WTC11 (cell line): Measurements from ENCODE around the gene SUPT4H1. TPM values are rescaled to one million over a fixed set of nuclear protein-coding genes. Genes with fewer than 3 reads are reported as not detected.

Experiments
- ATAC-seq: fragments of 200-7000 bp; cut with Tn5 transposase; 2 replicates; pipeline ENCODE4 v1.10.0; 2021; ENCODE audit warnings: mild to moderate bottlenecking, moderate library complexity
- CTCF ChIA-PET: fragments of 300-600 bp; sonication (Branson Sonifier 250); formaldehyde crosslinking; loops from one replicate; lab custom pipeline; 2021; ENCODE audit warnings: antibody characterized with exemption; lab: Charles Lee
- POLR2A ChIA-PET: fragments of 350-600 bp; sonication (Branson Sonifier 250); formaldehyde crosslinking; loops from one replicate; lab custom pipeline; 2021; ENCODE audit warnings: antibody characterized with exemption; lab: Charles Lee
- DNase-seq: peaks from one replicate; pipeline ENCODE4 v3.0.0; 2021; ENCODE audit warnings: low spot score
- H3K27ac Mint-ChIP-seq: 2 replicates; pipeline ENCODE4 v1.8.0; 2021; ENCODE audit warnings: mixed read lengths
- H3K27me3 Mint-ChIP-seq: 2 replicates; pipeline ENCODE4 v1.8.0; 2021; ENCODE audit warnings: low read depth, mild to moderate bottlenecking, moderate library complexity, mixed read lengths
- H3K36me3 Mint-ChIP-seq: 2 replicates; pipeline ENCODE4 v1.8.0; 2021; ENCODE audit warnings: mixed read lengths
- H3K4me1 Mint-ChIP-seq: 2 replicates; pipeline ENCODE4 v1.8.0; 2022; ENCODE audit warnings: mixed read lengths
- H3K4me3 Mint-ChIP-seq: 2 replicates; pipeline ENCODE4 v1.8.0; 2021; ENCODE audit warnings: mild to moderate bottlenecking, moderate library complexity, mixed read lengths
- H3K9me3 Mint-ChIP-seq: 2 replicates; pipeline ENCODE4 v1.8.0; 2021; ENCODE audit warnings: mixed read lengths
- ATF1 ChIP-seq: sonication (generic); formaldehyde crosslinking; IDR thresholded peaks from 2 replicates; pipeline ENCODE4 v1.8.1; 2023; ENCODE audit warnings: mild to moderate bottlenecking, moderate library complexity, missing genetic modification reagents
- CBFB ChIP-seq: sonication (generic); formaldehyde crosslinking; IDR thresholded peaks from 2 replicates; pipeline ENCODE4 v1.8.1; 2022; ENCODE audit warnings: mild to moderate bottlenecking, low read depth, missing genetic modification reagents
- CREB1 ChIP-seq: sonication (generic); formaldehyde crosslinking; IDR thresholded peaks from 2 replicates; pipeline ENCODE4 v1.8.0; 2023; ENCODE audit warnings: mild to moderate bottlenecking, missing genetic modification reagents
- CREM ChIP-seq: sonication (generic); formaldehyde crosslinking; IDR thresholded peaks from 2 replicates; pipeline ENCODE4 v1.8.1; 2022; ENCODE audit warnings: mild to moderate bottlenecking, missing genetic modification reagents, moderate library complexity
- ESRRA ChIP-seq: sonication (generic); formaldehyde crosslinking; IDR thresholded peaks from 2 replicates; pipeline ENCODE4 v1.8.1; 2022; ENCODE audit warnings: mild to moderate bottlenecking, missing genetic modification reagents, borderline replicate concordance
- FOXJ3 ChIP-seq: sonication (generic); formaldehyde crosslinking; IDR thresholded peaks from 2 replicates; pipeline ENCODE4 v1.9.0; 2021; ENCODE audit warnings: missing genetic modification reagents, mild to moderate bottlenecking, borderline replicate concordance
- FOXK1 ChIP-seq: sonication (generic); formaldehyde crosslinking; IDR thresholded peaks from 2 replicates; pipeline ENCODE4 v1.8.0; 2022; ENCODE audit warnings: mild to moderate bottlenecking, moderate library complexity, missing genetic modification reagents
- FOXP1 ChIP-seq: sonication (generic); formaldehyde crosslinking; IDR thresholded peaks from 2 replicates; pipeline ENCODE4 v1.8.0; 2022; ENCODE audit warnings: missing genetic modification reagents, mild to moderate bottlenecking, moderate library complexity, borderline replicate concordance
- IRF2 ChIP-seq: sonication (generic); formaldehyde crosslinking; IDR thresholded peaks from 2 replicates; pipeline ENCODE4 v1.8.0; 2022; ENCODE audit warnings: low read depth, missing genetic modification reagents, borderline replicate concordance
- KAT7 ChIP-seq: sonication (generic); formaldehyde crosslinking; IDR thresholded peaks from 2 replicates; pipeline ENCODE4 v1.8.1; 2023; ENCODE audit warnings: missing genetic modification reagents, mild to moderate bottlenecking, borderline replicate concordance
- MLX ChIP-seq: sonication (generic); formaldehyde crosslinking; IDR thresholded peaks from 2 replicates; pipeline ENCODE4 v1.8.1; 2023; ENCODE audit warnings: mild to moderate bottlenecking, missing genetic modification reagents, moderate library complexity
- MXD4 ChIP-seq: fragments of 250-450 bp; sonication (Bioruptor Pico); IDR thresholded peaks from 2 replicates; pipeline ENCODE4 v1.8.0; 2021; ENCODE audit warnings: mild to moderate bottlenecking, moderate library complexity, borderline replicate concordance
- NFE2L1 ChIP-seq: sonication (generic); formaldehyde crosslinking; IDR thresholded peaks from 2 replicates; pipeline ENCODE4 v1.8.1; 2023; ENCODE audit warnings: missing genetic modification reagents
- RELA ChIP-seq: sonication (generic); formaldehyde crosslinking; IDR thresholded peaks from 2 replicates; pipeline ENCODE4 v1.8.1; 2022; ENCODE audit warnings: missing genetic modification reagents, mild to moderate bottlenecking, borderline replicate concordance
- SMAD3 ChIP-seq: sonication (generic); formaldehyde crosslinking; IDR thresholded peaks from 2 replicates; pipeline ENCODE4 v1.8.0; 2022; ENCODE audit warnings: missing genetic modification reagents, mild to moderate bottlenecking, borderline replicate concordance
- SMAD4 ChIP-seq: sonication (generic); formaldehyde crosslinking; IDR thresholded peaks from 2 replicates; pipeline ENCODE4 v1.8.0; 2022; ENCODE audit warnings: mild to moderate bottlenecking, missing genetic modification reagents
- TEAD4 ChIP-seq: sonication (generic); formaldehyde crosslinking; IDR thresholded peaks from 2 replicates; pipeline ENCODE4 v1.8.0; 2022; ENCODE audit warnings: mild to moderate bottlenecking, missing genetic modification reagents
- ZBTB21 ChIP-seq: sonication (generic); formaldehyde crosslinking; IDR thresholded peaks from 2 replicates; pipeline ENCODE4 v1.8.1; 2023; ENCODE audit warnings: mild to moderate bottlenecking, missing genetic modification reagents, borderline replicate concordance
- ZNF138 ChIP-seq: sonication (generic); formaldehyde crosslinking; conservative IDR thresholded peaks from 2 replicates; pipeline ENCODE4 v1.8.1; 2022; ENCODE audit warnings: mild to moderate bottlenecking, moderate library complexity, missing genetic modification reagents
- ZNF263 ChIP-seq: sonication (generic); formaldehyde crosslinking; IDR thresholded peaks from 2 replicates; pipeline ENCODE4 v1.8.1; 2022; ENCODE audit warnings: low read depth, mild to moderate bottlenecking, moderate library complexity, missing genetic modification reagents
- ZNF416 ChIP-seq: fragments of 250-450 bp; sonication (Bioruptor Pico); IDR thresholded peaks from 2 replicates; pipeline ENCODE4 v1.9.0; 2021; ENCODE audit warnings: mild to moderate bottlenecking, inconsistent platforms
- total RNA-seq: library from RNA; stranded (reverse); gene quantifications from 3 replicates; pipeline ENCODE4 v1.2.3, GENCODE V29; 2021
- TF ChIP-seq, protein P1 (sequence below): fragments of 250-450 bp; sonication (Bioruptor Pico); IDR thresholded peaks from 2 replicates; pipeline ENCODE4 v1.9.0; 2021; ENCODE audit warnings: mild to moderate bottlenecking, borderline replicate concordance
- TF ChIP-seq, protein P2 (sequence below): sonication (generic); formaldehyde crosslinking; IDR thresholded peaks from 2 replicates; pipeline ENCODE4 v1.8.0; 2023; ENCODE audit warnings: missing genetic modification reagents

The SUPT4H1 gene
- total RNA-seq, 1 experiment from 2014 or later = 85.5 TPM

DNA sequence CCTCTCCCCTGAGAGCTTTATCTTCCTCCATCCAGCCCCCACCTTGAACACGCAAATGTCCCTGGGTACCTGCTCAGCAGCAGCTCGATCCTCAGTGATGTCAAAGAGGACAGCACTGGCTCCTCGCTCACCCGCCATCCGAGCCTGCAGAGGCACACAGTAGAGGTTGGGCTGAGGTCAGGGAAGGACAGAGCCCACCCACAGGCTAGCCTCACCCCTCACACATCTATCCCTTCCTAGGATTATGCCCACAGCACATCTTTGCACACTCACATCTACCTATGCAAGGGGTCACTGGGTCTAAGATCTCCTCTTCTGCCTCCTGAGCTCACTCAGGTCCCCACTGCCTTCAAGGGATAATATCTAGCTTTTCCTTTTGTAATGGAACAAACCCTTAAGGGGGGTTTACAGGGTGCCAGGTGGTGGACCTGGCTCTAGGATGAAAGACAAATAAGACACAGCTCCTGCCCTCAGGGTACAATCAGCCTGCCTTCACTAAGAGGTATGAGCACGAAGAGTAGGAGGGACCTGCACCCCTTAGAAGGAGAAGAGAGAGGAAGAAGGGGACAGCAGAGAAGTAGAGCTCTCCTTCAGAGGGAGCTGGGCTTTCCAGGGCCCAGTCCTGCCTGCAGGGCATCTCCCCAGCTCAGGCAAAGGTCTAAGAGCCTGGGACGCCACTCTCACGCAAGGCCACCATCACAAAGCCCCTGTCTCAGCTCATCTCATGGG lies 11.6 kb upstream of the SUPT4H1 start (continued):
- no peak for TF ChIP-seq FOXK1 (CRISPR knock-in tag)
- no peak for TF ChIP-seq ZNF138 (CRISPR knock-in tag)

GRCh38 chr17:58362368-58363014 lies 10.5 kb upstream of the SUPT4H1 start:
- no peak for DNase-seq
- H3K27ac Mint-ChIP-seq = no peak overlapping the region
- CTCF ChIA-PET = interaction anchor here (1.0 kb wide), 1 partner anchor 45 kb away, joined by 3 read pairs; no protein-coding TSS in a partner anchor
- H3K4me1 Mint-ChIP-seq = peaks cover 11% of the 10 kb centered on the region
- no peaks in the 10 kb centered on the region for H3K9me3 Mint-ChIP-seq
- TF ChIP-seq, protein P1, sequence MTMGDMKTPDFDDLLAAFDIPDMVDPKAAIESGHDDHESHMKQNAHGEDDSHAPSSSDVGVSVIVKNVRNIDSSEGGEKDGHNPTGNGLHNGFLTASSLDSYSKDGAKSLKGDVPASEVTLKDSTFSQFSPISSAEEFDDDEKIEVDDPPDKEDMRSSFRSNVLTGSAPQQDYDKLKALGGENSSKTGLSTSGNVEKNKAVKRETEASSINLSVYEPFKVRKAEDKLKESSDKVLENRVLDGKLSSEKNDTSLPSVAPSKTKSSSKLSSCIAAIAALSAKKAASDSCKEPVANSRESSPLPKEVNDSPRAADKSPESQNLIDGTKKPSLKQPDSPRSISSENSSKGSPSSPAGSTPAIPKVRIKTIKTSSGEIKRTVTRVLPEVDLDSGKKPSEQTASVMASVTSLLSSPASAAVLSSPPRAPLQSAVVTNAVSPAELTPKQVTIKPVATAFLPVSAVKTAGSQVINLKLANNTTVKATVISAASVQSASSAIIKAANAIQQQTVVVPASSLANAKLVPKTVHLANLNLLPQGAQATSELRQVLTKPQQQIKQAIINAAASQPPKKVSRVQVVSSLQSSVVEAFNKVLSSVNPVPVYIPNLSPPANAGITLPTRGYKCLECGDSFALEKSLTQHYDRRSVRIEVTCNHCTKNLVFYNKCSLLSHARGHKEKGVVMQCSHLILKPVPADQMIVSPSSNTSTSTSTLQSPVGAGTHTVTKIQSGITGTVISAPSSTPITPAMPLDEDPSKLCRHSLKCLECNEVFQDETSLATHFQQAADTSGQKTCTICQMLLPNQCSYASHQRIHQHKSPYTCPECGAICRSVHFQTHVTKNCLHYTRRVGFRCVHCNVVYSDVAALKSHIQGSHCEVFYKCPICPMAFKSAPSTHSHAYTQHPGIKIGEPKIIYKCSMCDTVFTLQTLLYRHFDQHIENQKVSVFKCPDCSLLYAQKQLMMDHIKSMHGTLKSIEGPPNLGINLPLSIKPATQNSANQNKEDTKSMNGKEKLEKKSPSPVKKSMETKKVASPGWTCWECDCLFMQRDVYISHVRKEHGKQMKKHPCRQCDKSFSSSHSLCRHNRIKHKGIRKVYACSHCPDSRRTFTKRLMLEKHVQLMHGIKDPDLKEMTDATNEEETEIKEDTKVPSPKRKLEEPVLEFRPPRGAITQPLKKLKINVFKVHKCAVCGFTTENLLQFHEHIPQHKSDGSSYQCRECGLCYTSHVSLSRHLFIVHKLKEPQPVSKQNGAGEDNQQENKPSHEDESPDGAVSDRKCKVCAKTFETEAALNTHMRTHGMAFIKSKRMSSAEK = no peak
- TF ChIP-seq RELA (CRISPR knock-in tag) (no peak), MXD4 (CRISPR knock-in tag) (no peak), ATF1 (CRISPR knock-in tag) (no peak), CREM (no peak), FOXJ3 (CRISPR knock-in tag) (no peak), ZNF263 (CRISPR knock-in tag) (no peak), FOXP1 (CRISPR knock-in tag) (no peak), TEAD4 (CRISPR knock-in tag) (no peak), SMAD4 (CRISPR knock-in tag) (no peak), MLX (CRISPR knock-in tag) (no peak), CREB1 (no peak)
- TF ChIP-seq, protein P2, sequence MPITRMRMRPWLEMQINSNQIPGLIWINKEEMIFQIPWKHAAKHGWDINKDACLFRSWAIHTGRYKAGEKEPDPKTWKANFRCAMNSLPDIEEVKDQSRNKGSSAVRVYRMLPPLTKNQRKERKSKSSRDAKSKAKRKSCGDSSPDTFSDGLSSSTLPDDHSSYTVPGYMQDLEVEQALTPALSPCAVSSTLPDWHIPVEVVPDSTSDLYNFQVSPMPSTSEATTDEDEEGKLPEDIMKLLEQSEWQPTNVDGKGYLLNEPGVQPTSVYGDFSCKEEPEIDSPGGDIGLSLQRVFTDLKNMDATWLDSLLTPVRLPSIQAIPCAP (CRISPR knock-in tag) = no peak
- POLR2A ChIA-PET = interaction anchor here (0.8 to 1.2 kb wide), 2 partner anchors 24 to 25 kb away, joined by 3 read pairs; no protein-coding TSS in a partner anchor
- H3K27me3 Mint-ChIP-seq = 0 out of 2 replicates have a peak, but pooled peaks cover 3% of the 10 kb centered on the region
- H3K36me3 Mint-ChIP-seq = no peaks in the 10 kb centered on the region
- ATAC-seq = no peak
- H3K4me3 Mint-ChIP-seq = no peak overlapping the region

GRCh38 chr17:58360296-58361063 lies 8.5 kb upstream of the SUPT4H1 start:
- H3K36me3 Mint-ChIP-seq = no peaks in the 10 kb centered on the region

More at GRCh38 chr17:58360296-58361063, 8.5 kb upstream of the SUPT4H1 start:
- ChIA-PET CTCF (interaction anchor here (1.0 to 2.4 kb wide), 2 partner anchors 52 to 57 kb away, joined by 5 to 13 read pairs; partner anchors contain the start of gene RNF43), POLR2A (interaction anchor here (0.6 kb wide), 1 partner anchor 298 kb away, joined by 3 read pairs; no protein-coding TSS in a partner anchor)
- H3K9me3 Mint-ChIP-seq = no peaks in the 10 kb centered on the region
- ATAC-seq (no peak), DNase-seq (no peak)
- no peak overlapping the region for H3K27ac Mint-ChIP-seq
- 0 out of 2 replicates have a peak, but pooled peaks cover 3% of the 10 kb centered on the region for H3K27me3 Mint-ChIP-seq
- no peak overlapping the region for H3K4me3 Mint-ChIP-seq
- TF ChIP-seq NFE2L1 (CRISPR knock-in tag) (no peak), TEAD4 (CRISPR knock-in tag) (no peak), KAT7 (CRISPR knock-in tag) (no peak), IRF2 (CRISPR knock-in tag) (no peak), ZBTB21 (CRISPR knock-in tag) (no peak), FOXJ3 (CRISPR knock-in tag) (no peak), ESRRA (CRISPR knock-in tag) (no peak), CBFB (CRISPR knock-in tag) (no peak), SMAD3 (CRISPR knock-in tag) (no peak), ZNF416 (CRISPR knock-in tag) (no peak)
- H3K4me1 Mint-ChIP-seq = peaks cover 11% of the 10 kb centered on the region
